PC-9 (cell line): ENCODE measurements around the gene AKT1. TPM values are rescaled to one million over a fixed set of nuclear protein-coding genes. Genes with fewer than 3 reads are reported as not detected.

ENCODE experiments used
- BruUV-seq: library from RNA; stranded (reverse); fragments of 400-500 nt; replicated peaks from 2 replicates; lab custom pipeline; 2021; lab: Mats Ljungman, UMichigan
- CTCF ChIA-PET: fragments of 300-600 bp; sonication (Branson Sonifier 250); formaldehyde crosslinking; loops from one replicate; lab custom pipeline; 2022; ENCODE audit warnings: antibody characterized with exemption; lab: Charles Lee
- POLR2A ChIA-PET: fragments of 300-600 bp; sonication (Branson Sonifier 250); formaldehyde crosslinking; loops from one replicate; lab custom pipeline; 2022; ENCODE audit warnings: antibody characterized with exemption; ENCODE audit not compliant: unreplicated experiment; lab: Charles Lee
- DNase-seq, 2 experiments: peaks; one replicate each; pipeline versions ENCODE4 v3.0.0 to v3.0.0-alpha.2; 2015 to 2022; ENCODE audit warnings: mixed read lengths in 1 of 2
- H2AFZ ChIP-seq: fragments of 200-600 bp; sonication (generic); 2 replicates; pipeline ENCODE4 v1.8.1; 2017; ENCODE audit warnings: antibody characterized with exemption
- H3F3A ChIP-seq: fragments of 200-600 bp; sonication (generic); 2 replicates; pipeline ENCODE4 v1.8.1; 2017; ENCODE audit warnings: antibody characterized with exemption, mild to moderate bottlenecking, low read depth; ENCODE audit not compliant: insufficient read depth
- H3K27ac ChIP-seq: fragments of 200-600 bp; sonication (generic); 2 replicates; pipeline ENCODE4 v1.6.1; 2016; ENCODE audit warnings: mixed run types
- H3K27me3 ChIP-seq: fragments of 200-600 bp; sonication (generic); 2 replicates; pipeline ENCODE4 v1.6.1; 2016; ENCODE audit warnings: low read depth, mixed run types; ENCODE audit not compliant: insufficient read depth
- H3K36me3 ChIP-seq: fragments of 200-600 bp; sonication (generic); 2 replicates; pipeline ENCODE4 v1.6.1; 2016; ENCODE audit warnings: low read depth, mixed run types
- H3K4me1 ChIP-seq: fragments of 200-600 bp; sonication (generic); replicated peaks from 2 replicates; pipeline ENCODE4 v1.6.1; 2016; ENCODE audit warnings: mixed run types; ENCODE audit not compliant: insufficient read depth
- H3K4me2 ChIP-seq: fragments of 200-600 bp; sonication (generic); 2 replicates; pipeline ENCODE4 v1.6.1; 2017; ENCODE audit warnings: mixed run types
- H3K4me3 ChIP-seq: fragments of 200-600 bp; sonication (generic); 2 replicates; pipeline ENCODE4 v1.6.1; 2016; ENCODE audit warnings: mixed run types
- H3K79me2 ChIP-seq: fragments of 200-600 bp; sonication (generic); 2 replicates; pipeline ENCODE4 v1.6.1; 2017; ENCODE audit warnings: low read depth, mixed run types
- H3K9me2 ChIP-seq: fragments of 200-600 bp; sonication (generic); 2 replicates; pipeline ENCODE4 v1.8.1; 2017; ENCODE audit warnings: mild to moderate bottlenecking; ENCODE audit not compliant: insufficient read depth
- H3K9me3 ChIP-seq: fragments of 200-600 bp; sonication (generic); 2 replicates; pipeline ENCODE4 v1.8.1; 2016; ENCODE audit warnings: low read depth; ENCODE audit not compliant: insufficient read depth
- H4K20me1 ChIP-seq: fragments of 200-600 bp; sonication (generic); 2 replicates; pipeline ENCODE4 v1.8.1; 2017; ENCODE audit not compliant: insufficient read depth
- CTCF ChIP-seq: fragments of 200-600 bp; sonication (generic); conservative IDR thresholded peaks from 2 replicates; pipeline ENCODE4 v1.6.1; 2017; ENCODE audit warnings: mixed run types, antibody characterized with exemption, mild to moderate bottlenecking, moderate library complexity
- EZH2 ChIP-seq: fragments of 200-600 bp; sonication (generic); IDR thresholded peaks from 2 replicates; pipeline ENCODE4 v1.8.0; 2017; ENCODE audit warnings: antibody characterized with exemption, low read depth
- intact Hi-C: fragments of 100-400 bp; cut with micrococcal nuclease; formaldehyde crosslinking; loops from one replicate; pipeline ENCODE4 v1.10.0; 2022; ENCODE audit not compliant: unreplicated experiment
- total RNA-seq: library from RNA; stranded (reverse); gene quantifications from 2 replicates; pipeline ENCODE4 v1.2.3, GENCODE V29; 2021

AKT1 gene
- total RNA-seq, 1 experiment from 2014 or later: 107 TPM

GRCh38 chr14:104800771-104801519 is 5.4 kb upstream of the AKT1 start, which contains the start of gene ZBTB42:
ZBTB42 (plus strand) TSS chr14:104801101; CDS start chr14:104801198, 97 bp downstream.
- no peak within 1 kb of the TSS for H3K27ac ChIP-seq
- H2AFZ ChIP-seq: peak within 1 kb of the TSS; percentile 73
- H3F3A ChIP-seq: peaks cover 40% of the 10 kb centered on the region
- TF ChIP-seq CTCF (no peak), EZH2 (no peak)
- peaks cover 18% of the 10 kb centered on the region for H3K4me1 ChIP-seq
- peaks cover 4% of the 10 kb centered on the region for H4K20me1 ChIP-seq
- CTCF ChIA-PET: interaction anchor here (0.6 kb wide), 1 partner anchor 23 kb away, joined by 3 read pairs; no protein-coding TSS in a partner anchor
- no peaks in the 10 kb centered on the region for H3K9me2 ChIP-seq
- peak within 1 kb of the TSS; percentile 90 for H3K4me2 ChIP-seq
- peak within 1 kb of the TSS; percentile 78 for H3K4me3 ChIP-seq
- H3K27me3 ChIP-seq: no peaks in the 10 kb centered on the region
- BruUV-seq: no TSS peak
- POLR2A ChIA-PET: interaction anchor here (0.7 to 0.9 kb wide), 2 partner anchors 25 to 135 kb away, joined by 5 to 7 read pairs; no protein-coding TSS in a partner anchor
- no peaks in the 10 kb centered on the region for H3K79me2 ChIP-seq
- H3K36me3 ChIP-seq: no peaks in the 10 kb centered on the region
- intact Hi-C loops: no loop called here
- DNase-seq: peak; percentile 73 to 79
- no peaks in the 10 kb centered on the region for H3K9me3 ChIP-seq

GRCh38 chr14:104800015-104800770 is 4.6 kb upstream of the AKT1 start:
- H3K4me3 ChIP-seq: peak overlapping the region; percentile 35; the same call in 1 of the 2 replicates
- H3K4me1 ChIP-seq: peaks cover 20% of the 10 kb centered on the region
- H3K27me3 ChIP-seq: no peaks in the 10 kb centered on the region
- H2AFZ ChIP-seq: 0 out of 2 replicates have a peak overlapping the region, but pooled peaks have one; percentile 43
- peak overlapping the region; percentile 64 for H3K4me2 ChIP-seq
- peak in 1 of 2 experiments; percentile 66 for DNase-seq
- ChIA-PET POLR2A (interaction anchor here (0.9 kb wide), 1 partner anchor 26 kb away, joined by 5 read pairs; no protein-coding TSS in a partner anchor), CTCF (no interaction called here)
- H4K20me1 ChIP-seq: peaks cover 4% of the 10 kb centered on the region
- BruUV-seq: no TSS peak
- intact Hi-C loops: no loop called here
- TF ChIP-seq EZH2: no peak
- no peak for TF ChIP-seq CTCF
- no peaks in the 10 kb centered on the region for H3K9me3 ChIP-seq
- H3K36me3 ChIP-seq: no peaks in the 10 kb centered on the region
- peaks cover 34% of the 10 kb centered on the region for H3F3A ChIP-seq
- H3K9me2 ChIP-seq: no peaks in the 10 kb centered on the region
- no peak overlapping the region for H3K27ac ChIP-seq
- H3K79me2 ChIP-seq: no peaks in the 10 kb centered on the region

GRCh38 chr14:104799244-104800014 is 3.9 kb upstream of the AKT1 start:
- Histone ChIP-seq H4K20me1 (peaks cover 5% of the 10 kb centered on the region), H2AFZ (no peak overlapping the region), H3K9me3 (no peaks in the 10 kb centered on the region), H3K36me3 (no peaks in the 10 kb centered on the region), H3K9me2 (no peaks in the 10 kb centered on the region), H3K27ac (no peak overlapping the region), H3K27me3 (no peaks in the 10 kb centered on the region), H3K4me3 (no peak overlapping the region; the same call in 1 of the 2 replicates), H3F3A (peaks cover 32% of the 10 kb centered on the region), H3K4me1 (peaks cover 20% of the 10 kb centered on the region), H3K79me2 (peaks cover 5% of the 10 kb centered on the region), H3K4me2 (peak overlapping the region; percentile 64; the same call in 1 of the 2 replicates)
- CTCF ChIA-PET: no interaction called here
- POLR2A ChIA-PET: no interaction called here
- no TSS peak for BruUV-seq
- no peak for DNase-seq
- no peak for TF ChIP-seq CTCF
- TF ChIP-seq EZH2: no peak
- intact Hi-C loops: no loop called here
